ENCODE results near the gene MARK1. TPM values are rescaled to one million over a fixed set of nuclear protein-coding genes. Genes with fewer than 3 reads are reported as not detected.
A peak's percentile ranks its signal among the peaks of the same experiment; 100 is the strongest.

MARK1 gene
- total RNA-seq (2013), result 0.02 TPM
- polyA plus RNA-seq (not detected), polyA minus RNA-seq (not detected in 2 replicates), total RNA-seq (0 to 12.0 (median 0.31) reads per million in 11 experiments)

DNA sequence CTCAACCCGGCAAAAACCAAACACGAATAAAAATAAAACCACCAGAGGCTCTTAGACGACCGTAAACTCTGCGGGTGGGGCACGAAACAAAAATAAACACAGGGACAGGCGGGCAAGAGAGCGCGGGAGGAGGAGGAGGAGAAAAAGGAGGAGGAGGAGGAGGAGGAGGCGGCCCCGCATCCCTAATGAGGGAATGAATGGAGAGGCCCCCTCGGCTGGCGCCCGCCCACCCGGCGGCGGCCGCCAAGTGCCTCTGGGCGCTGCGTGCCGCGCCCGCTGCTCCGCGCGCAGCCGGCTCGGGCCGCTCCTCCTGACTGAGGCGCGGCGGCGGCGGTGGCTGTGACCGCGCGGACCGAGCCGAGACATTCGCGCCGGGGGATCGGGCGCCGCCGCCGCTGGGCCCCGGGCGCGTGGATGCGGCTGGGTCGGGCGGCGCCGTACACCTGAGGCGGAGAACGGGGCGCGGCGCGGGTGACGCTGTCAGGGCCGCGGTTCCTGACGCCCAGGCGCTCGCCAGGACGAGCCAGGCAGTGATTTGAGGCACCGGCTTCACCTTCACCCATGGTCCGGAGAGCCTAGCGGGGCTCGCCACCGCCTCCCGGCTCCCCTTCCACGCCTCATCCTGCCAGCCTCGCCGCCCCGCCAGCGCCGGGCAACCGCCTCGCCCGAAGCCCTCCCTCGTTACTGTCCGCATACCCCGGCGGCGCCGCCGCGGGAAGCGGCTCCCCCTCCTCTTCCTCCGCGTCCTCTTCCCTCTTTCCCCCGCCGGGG lies at the start of gene MARK1:
Gene MARK1 (plus strand): TSS at position 229 of the 771 bp plus-strand sequence. CDS start 687 bp downstream, outside the sequence.
- Mint-ChIP-seq H3K36me3 (peaks cover 4 to 5% of the 10 kb centered on the region in 2 donors), H3K27me3 (ENCODE audit: low read depth in 3 of 3) (peaks cover 61 to 74% (median 64%) of the 10 kb centered on the region in 3 donors), H3K4me1 (peaks cover 14% of the 10 kb centered on the region), H3K27ac (no peak within 1 kb of the TSS), H3K4me3 (peak within 1 kb of the TSS; percentile 54 to 94), H3K9me3 (peaks cover 0 to 10% (median 5%) of the 10 kb centered on the region in 7 donors)
- intact Hi-C loops (cut with micrococcal nuclease), result no loop called here
- Histone ChIP-seq H3K27me3 (ENCODE audit: control insufficient read depth in 2 of 2, insufficient read depth in 2 of 2, low read length in 2 of 2) (peaks cover 75 to 90% of the 10 kb centered on the region in 2 donors), H3K9me3 (replicated peaks in 1 of 2; ENCODE audit: control insufficient read depth in 1 of 2, insufficient read depth in 1 of 2, low read length in 2 of 2) (peaks cover 0 to 11% of the 10 kb centered on the region in 2 donors), H3K27ac (ENCODE audit: low read depth in 1 of 2, low read length in 2 of 2) (no peak within 1 kb of the TSS), H4K20me1 (ENCODE audit: insufficient read depth, low read length) (no peaks in the 10 kb centered on the region), H3K4me1 (ENCODE audit: control insufficient read depth in 1 of 2, insufficient read depth in 2 of 2, low read length in 2 of 2) (peaks cover 8 to 17% of the 10 kb centered on the region in 2 donors), H3K9ac (ENCODE audit: insufficient read depth, low read length, poor library complexity, severe bottlenecking) (peak within 1 kb of the TSS; percentile 25), H3K36me3 (replicated peaks in 1 of 2; ENCODE audit: control insufficient read depth in 1 of 2, insufficient read depth in 2 of 2, low read length in 2 of 2) (no peaks in the 10 kb centered on the region), H3K79me2 (ENCODE audit: insufficient read depth, low read length) (no peaks in the 10 kb centered on the region), H3K4me3 (replicated peaks in 1 of 3; ENCODE audit: low read depth in 2 of 3, low read length in 3 of 3) (peak within 1 kb of the TSS in 1 of 3 experiments; percentile 66), H2AFZ (ENCODE audit: insufficient read depth, low read depth, low read length, poor library complexity, severe bottlenecking) (peak within 1 kb of the TSS; percentile 46), H3K4me2 (replicated peaks; ENCODE audit: extremely low read depth, low read length, poor library complexity, severe bottlenecking) (peak within 1 kb of the TSS; percentile 69)
- DNase-seq, result no peak
- TF ChIP-seq, protein P1, sequence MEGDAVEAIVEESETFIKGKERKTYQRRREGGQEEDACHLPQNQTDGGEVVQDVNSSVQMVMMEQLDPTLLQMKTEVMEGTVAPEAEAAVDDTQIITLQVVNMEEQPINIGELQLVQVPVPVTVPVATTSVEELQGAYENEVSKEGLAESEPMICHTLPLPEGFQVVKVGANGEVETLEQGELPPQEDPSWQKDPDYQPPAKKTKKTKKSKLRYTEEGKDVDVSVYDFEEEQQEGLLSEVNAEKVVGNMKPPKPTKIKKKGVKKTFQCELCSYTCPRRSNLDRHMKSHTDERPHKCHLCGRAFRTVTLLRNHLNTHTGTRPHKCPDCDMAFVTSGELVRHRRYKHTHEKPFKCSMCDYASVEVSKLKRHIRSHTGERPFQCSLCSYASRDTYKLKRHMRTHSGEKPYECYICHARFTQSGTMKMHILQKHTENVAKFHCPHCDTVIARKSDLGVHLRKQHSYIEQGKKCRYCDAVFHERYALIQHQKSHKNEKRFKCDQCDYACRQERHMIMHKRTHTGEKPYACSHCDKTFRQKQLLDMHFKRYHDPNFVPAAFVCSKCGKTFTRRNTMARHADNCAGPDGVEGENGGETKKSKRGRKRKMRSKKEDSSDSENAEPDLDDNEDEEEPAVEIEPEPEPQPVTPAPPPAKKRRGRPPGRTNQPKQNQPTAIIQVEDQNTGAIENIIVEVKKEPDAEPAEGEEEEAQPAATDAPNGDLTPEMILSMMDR (IDR thresholded peaks at IDR 0.05), result no peak
- WGBS (ENCODE audit: insufficient coverage), result under 1% methylated on average over 90 of the region's 96 CpGs

DNA sequence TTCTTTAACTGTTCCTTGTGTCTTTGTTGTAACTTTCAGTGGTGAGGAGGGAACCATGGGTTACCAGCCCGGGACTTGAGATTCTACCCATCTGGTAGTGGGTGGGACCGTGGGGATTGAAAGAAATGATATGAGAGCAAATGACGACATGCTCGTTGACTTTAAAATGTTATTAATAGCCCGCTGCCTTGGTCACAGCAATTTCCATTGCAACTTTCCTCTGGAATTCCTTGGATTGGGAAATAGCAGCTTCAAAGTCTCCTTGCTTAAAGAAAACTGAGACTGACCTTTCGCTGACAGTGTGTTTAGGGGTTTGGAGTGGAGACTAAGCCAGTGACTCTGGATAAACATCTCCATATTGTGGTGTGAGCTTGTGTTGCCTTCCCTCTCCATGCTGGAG lies 44.2 kb upstream of the MARK1 start:
- peaks cover 0 to 6% (median 3%) of the 10 kb centered on the region in 3 donors for H3K27me3 Mint-ChIP-seq (ENCODE audit: low read depth in 3 of 3)
- no peak overlapping the region for H2AFZ ChIP-seq (ENCODE audit: insufficient read depth, low read depth, low read length, poor library complexity, severe bottlenecking)
- H3K9ac ChIP-seq (ENCODE audit: insufficient read depth, low read length, poor library complexity, severe bottlenecking), result no peak overlapping the region
- H3K27me3 ChIP-seq (ENCODE audit: control insufficient read depth in 2 of 2, insufficient read depth in 2 of 2, low read length in 2 of 2), result no peaks in the 10 kb centered on the region
- H3K36me3 Mint-ChIP-seq, result no peaks in the 10 kb centered on the region
- no peak overlapping the region for H3K27ac ChIP-seq (ENCODE audit: low read depth in 1 of 2, low read length in 2 of 2)
- H3K36me3 ChIP-seq (replicated peaks in 1 of 2; ENCODE audit: control insufficient read depth in 1 of 2, insufficient read depth in 2 of 2, low read length in 2 of 2), result no peaks in the 10 kb centered on the region
- no peaks in the 10 kb centered on the region for H3K79me2 ChIP-seq (ENCODE audit: insufficient read depth, low read length)
- peaks cover 0 to 5% (median 2%) of the 10 kb centered on the region in 7 donors for H3K9me3 Mint-ChIP-seq
- H3K4me2 ChIP-seq (replicated peaks; ENCODE audit: extremely low read depth, low read length, poor library complexity, severe bottlenecking), result no peak overlapping the region
- no peaks in the 10 kb centered on the region for H3K9me3 ChIP-seq (replicated peaks in 1 of 2; ENCODE audit: control insufficient read depth in 1 of 2, insufficient read depth in 1 of 2, low read length in 2 of 2)
- H3K4me1 Mint-ChIP-seq, result no peaks in the 10 kb centered on the region
- no peak overlapping the region for H3K4me3 ChIP-seq (replicated peaks in 1 of 3; ENCODE audit: low read depth in 2 of 3, low read length in 3 of 3)
- no peak for DNase-seq
- H3K4me3 Mint-ChIP-seq, result no peak overlapping the region
- intact Hi-C loops (cut with micrococcal nuclease), result no loop called here
- H3K4me1 ChIP-seq (ENCODE audit: control insufficient read depth in 1 of 2, insufficient read depth in 2 of 2, low read length in 2 of 2), result no peaks in the 10 kb centered on the region
- WGBS (ENCODE audit: insufficient coverage), result 96% methylated on average over 4 of the region's 6 CpGs
- TF ChIP-seq, protein P1 (IDR thresholded peaks at IDR 0.05), result no peak
- no peaks in the 10 kb centered on the region for H4K20me1 ChIP-seq (ENCODE audit: insufficient read depth, low read length)
- H3K27ac Mint-ChIP-seq, result no peak overlapping the region
